Body of pancreas (tissue), 4 donors: ENCODE results near the gene CREB5.

Source experiments
- POLR2A ChIP-seq, 3 donors: fragments of 450-650 bp; IDR thresholded peaks; one replicate each; pipeline ENCODE4 v1.6.1; 2016; ENCODE audit warnings: antibody characterized with exemption in 3 of 3, mild to moderate bottlenecking in 2 of 3
- TF ChIP-seq, protein P1 (sequence below), 7 experiments: fragments of 450-650 bp in 4 of 7; fragments of 200-600 bp in 3 of 7; sonication (generic) in 3 of 7; IDR thresholded peaks; one replicate each; pipeline ENCODE4 v1.5.1; 2016 to 2019; ENCODE audit warnings: antibody characterized with exemption in 7 of 7

DNA sequence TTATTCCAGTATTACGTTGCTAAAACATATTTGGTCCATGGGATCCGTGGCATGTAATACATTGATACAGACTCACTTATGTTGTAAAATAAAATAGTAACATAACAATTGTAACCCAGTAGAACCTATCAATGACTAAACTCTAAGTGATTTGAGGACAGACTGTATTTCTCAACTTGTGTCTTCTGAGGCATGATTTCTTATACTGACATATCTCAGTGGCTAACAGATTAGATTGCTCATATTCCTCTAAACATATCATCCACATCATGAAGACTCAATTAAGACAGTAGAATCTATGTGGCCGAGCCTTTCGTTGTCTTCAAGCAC lies 72.3 kb downstream of the CREB5 start:
- TF ChIP-seq, protein P1, sequence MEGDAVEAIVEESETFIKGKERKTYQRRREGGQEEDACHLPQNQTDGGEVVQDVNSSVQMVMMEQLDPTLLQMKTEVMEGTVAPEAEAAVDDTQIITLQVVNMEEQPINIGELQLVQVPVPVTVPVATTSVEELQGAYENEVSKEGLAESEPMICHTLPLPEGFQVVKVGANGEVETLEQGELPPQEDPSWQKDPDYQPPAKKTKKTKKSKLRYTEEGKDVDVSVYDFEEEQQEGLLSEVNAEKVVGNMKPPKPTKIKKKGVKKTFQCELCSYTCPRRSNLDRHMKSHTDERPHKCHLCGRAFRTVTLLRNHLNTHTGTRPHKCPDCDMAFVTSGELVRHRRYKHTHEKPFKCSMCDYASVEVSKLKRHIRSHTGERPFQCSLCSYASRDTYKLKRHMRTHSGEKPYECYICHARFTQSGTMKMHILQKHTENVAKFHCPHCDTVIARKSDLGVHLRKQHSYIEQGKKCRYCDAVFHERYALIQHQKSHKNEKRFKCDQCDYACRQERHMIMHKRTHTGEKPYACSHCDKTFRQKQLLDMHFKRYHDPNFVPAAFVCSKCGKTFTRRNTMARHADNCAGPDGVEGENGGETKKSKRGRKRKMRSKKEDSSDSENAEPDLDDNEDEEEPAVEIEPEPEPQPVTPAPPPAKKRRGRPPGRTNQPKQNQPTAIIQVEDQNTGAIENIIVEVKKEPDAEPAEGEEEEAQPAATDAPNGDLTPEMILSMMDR (IDR thresholded peaks at IDR 0.05) = no peak
- no peak for TF ChIP-seq POLR2A (IDR thresholded peaks at IDR 0.05)
